Lower leg skin (tissue), 4 donors: ENCODE measurements around the gene SLC12A2. TPM values are rescaled to one million over a fixed set of nuclear protein-coding genes. Genes with fewer than 3 reads are reported as not detected.
A peak's percentile ranks its signal among the peaks of the same experiment; 100 is the strongest.

Experiments
- DNase-seq, 2 donors: peaks; one replicate each; pipeline ENCODE4 v3.0.0-alpha.2; 2019; ENCODE audit warnings: low spot score in 2 of 2
- H3K4me3 ChIP-seq: fragments of 200-600 bp; sonication (generic); 2 replicates; pipeline ENCODE4 v1.5.1; 2017; ENCODE audit warnings: mild to moderate bottlenecking, low read depth; ENCODE audit not compliant: poor library complexity, severe bottlenecking
- POLR2A ChIP-seq, 2 donors: fragments of 450-650 bp; IDR thresholded peaks; one replicate each; pipeline ENCODE4 v1.6.1; 2016 to 2017; ENCODE audit warnings: antibody characterized with exemption in 2 of 2, mild to moderate bottlenecking in 1 of 2, moderate library complexity in 1 of 2
- WGBS, 2 donors: methylation state at CpG; one replicate each; pipeline ENCODE4 v1.1.5; 2018; 5-methylcytosine and 5-hydroxymethylcytosine counted together
- intact Hi-C: fragments of 100-400 bp; cut with DNase I; formaldehyde crosslinking; loops from one replicate; pipeline ENCODE4 v1.15.0; 2023; ENCODE audit warnings: low total_unique reads
- total RNA-seq, 4 donors: library from RNA; depleted of rRNA; stranded (reverse); fragments of >200 nt; gene quantifications; one replicate each; pipeline ENCODE4 v1.1.0, GENCODE V29; 2016
- TF ChIP-seq, protein P1 (sequence below), 3 donors: fragments of 450-650 bp; IDR thresholded peaks; one replicate each; pipeline ENCODE4 v1.5.1; 2016; ENCODE audit warnings: antibody characterized with exemption in 3 of 3, mild to moderate bottlenecking in 3 of 3, moderate library complexity in 2 of 3

Gene SLC12A2
- total RNA-seq, 4 donors from 2014 or later: 61.2 to 267 (median 172) TPM

DNA sequence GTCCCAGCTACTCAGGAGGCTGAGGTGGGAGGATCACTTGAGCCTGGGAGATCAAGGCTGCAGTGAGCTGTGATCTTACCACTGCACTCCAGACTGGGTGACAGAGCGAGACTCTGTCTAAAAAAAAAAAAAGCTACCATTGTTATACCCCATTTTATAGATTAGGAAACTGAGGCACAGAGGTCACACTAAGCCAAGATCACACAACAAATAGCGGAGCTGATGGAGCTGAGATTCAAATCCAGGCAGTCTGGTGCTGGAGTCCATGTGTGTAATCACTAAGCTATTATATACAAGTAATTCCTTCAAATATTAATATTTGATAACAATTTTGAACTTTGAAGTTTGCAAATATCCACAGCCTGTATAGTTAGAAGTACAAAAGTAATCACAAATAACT lies 6.0 kb upstream of the SLC12A2 start:
- DNase-seq: no peak
- H3K4me3 ChIP-seq: no peak overlapping the region
- no peak for TF ChIP-seq POLR2A (IDR thresholded peaks at IDR 0.05)
- TF ChIP-seq, protein P1, sequence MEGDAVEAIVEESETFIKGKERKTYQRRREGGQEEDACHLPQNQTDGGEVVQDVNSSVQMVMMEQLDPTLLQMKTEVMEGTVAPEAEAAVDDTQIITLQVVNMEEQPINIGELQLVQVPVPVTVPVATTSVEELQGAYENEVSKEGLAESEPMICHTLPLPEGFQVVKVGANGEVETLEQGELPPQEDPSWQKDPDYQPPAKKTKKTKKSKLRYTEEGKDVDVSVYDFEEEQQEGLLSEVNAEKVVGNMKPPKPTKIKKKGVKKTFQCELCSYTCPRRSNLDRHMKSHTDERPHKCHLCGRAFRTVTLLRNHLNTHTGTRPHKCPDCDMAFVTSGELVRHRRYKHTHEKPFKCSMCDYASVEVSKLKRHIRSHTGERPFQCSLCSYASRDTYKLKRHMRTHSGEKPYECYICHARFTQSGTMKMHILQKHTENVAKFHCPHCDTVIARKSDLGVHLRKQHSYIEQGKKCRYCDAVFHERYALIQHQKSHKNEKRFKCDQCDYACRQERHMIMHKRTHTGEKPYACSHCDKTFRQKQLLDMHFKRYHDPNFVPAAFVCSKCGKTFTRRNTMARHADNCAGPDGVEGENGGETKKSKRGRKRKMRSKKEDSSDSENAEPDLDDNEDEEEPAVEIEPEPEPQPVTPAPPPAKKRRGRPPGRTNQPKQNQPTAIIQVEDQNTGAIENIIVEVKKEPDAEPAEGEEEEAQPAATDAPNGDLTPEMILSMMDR (IDR thresholded peaks at IDR 0.05): no peak
- WGBS, 2 donors: 95 to 98% methylated on average over 2 of the region's 2 CpGs
- intact Hi-C loops: no loop called here

DNA sequence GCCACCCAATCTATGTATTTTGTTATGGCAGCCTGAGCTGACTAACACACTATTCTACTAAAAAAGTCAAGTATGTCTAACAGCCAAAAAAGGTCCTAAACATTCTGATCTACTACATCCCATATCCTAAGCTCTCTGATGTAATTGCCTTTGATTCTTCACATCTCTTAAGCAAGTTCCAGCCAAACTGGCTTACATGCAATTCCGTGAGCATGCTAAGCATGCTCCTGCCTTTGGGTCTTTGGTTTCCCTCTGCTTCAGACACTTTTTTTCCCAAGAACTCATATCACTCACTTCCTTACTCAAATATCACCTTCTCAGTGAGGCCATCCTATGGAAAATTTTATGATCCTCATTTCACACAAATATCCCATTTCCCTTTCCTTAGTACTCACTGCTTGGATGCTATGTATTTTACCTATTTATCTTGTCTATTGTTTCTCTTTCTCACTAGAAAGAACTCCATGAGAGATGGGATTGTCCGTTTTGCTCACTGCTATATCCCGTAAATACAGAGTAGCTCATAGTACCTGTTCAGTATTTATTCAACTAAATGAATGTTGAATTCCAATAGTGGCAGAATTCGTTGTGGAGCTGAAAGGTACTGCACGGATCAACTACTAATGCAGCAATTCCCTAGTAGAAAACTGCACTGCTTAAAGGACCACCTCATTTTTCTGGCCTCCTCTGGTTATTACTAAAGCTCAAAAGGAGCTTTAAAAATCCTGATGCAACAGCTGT lies 2.3 kb upstream of the SLC12A2 start:
- DNase-seq: no peak
- H3K4me3 ChIP-seq: no peak overlapping the region
- TF ChIP-seq, protein P1 (IDR thresholded peaks at IDR 0.05): no peak
- intact Hi-C loops: no loop called here
- WGBS, 2 donors: 46 to 58% methylated on average over 5 of the region's 5 CpGs

GRCh38 chr5:128082551-128083032 lies 974 bp upstream of the SLC12A2 start:
- H3K4me3 ChIP-seq: peak overlapping the region; percentile 82
- intact Hi-C loops: no loop called here
- TF ChIP-seq, protein P1 (IDR thresholded peaks at IDR 0.05): no peak
- TF ChIP-seq POLR2A (IDR thresholded peaks at IDR 0.05): no peak
- no peak for DNase-seq
- WGBS, 2 donors: 0 to 1% methylated on average over 16 to 18 of the region's 25 CpGs

DNA sequence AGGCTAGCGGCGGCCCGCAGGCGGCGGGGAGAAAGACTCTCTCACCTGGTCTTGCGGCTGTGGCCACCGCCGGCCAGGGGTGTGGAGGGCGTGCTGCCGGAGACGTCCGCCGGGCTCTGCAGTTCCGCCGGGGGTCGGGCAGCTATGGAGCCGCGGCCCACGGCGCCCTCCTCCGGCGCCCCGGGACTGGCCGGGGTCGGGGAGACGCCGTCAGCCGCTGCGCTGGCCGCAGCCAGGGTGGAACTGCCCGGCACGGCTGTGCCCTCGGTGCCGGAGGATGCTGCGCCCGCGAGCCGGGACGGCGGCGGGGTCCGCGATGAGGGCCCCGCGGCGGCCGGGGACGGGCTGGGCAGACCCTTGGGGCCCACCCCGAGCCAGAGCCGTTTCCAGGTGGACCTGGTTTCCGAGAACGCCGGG lies 253 bp downstream of the SLC12A2 start:
- H3K4me3 ChIP-seq: peak overlapping the region; percentile 82
- intact Hi-C loops: no loop called here
- no peak for DNase-seq
- TF ChIP-seq, protein P1 (IDR thresholded peaks at IDR 0.05): no peak
- peak in 1 of 2 donors; percentile 39 for TF ChIP-seq POLR2A (IDR thresholded peaks at IDR 0.05)
- WGBS, 2 donors: 2% methylated on average over 27 of the region's 53 CpGs; no CpG with 5 or more reads in 1 of the 2 donors

GRCh38 chr5:128084228-128085167 lies 932 bp downstream of the SLC12A2 start:
- intact Hi-C loops: no loop called here
- WGBS, 2 donors: 3% methylated on average over 32 to 34 of the region's 71 CpGs
- H3K4me3 ChIP-seq: peak overlapping the region; percentile 82
- TF ChIP-seq POLR2A (IDR thresholded peaks at IDR 0.05): no peak
- TF ChIP-seq, protein P1 (IDR thresholded peaks at IDR 0.05): no peak
- peak; percentile 21 to 85 for DNase-seq
